B cell (primary cell): ENCODE measurements around the gene GBA3. TPM values are rescaled to one million over a fixed set of nuclear protein-coding genes. Genes with fewer than 3 reads are reported as not detected.

Experiments used
- ATAC-seq: fragments of 200-7000 bp; cut with Tn5 transposase; one replicate; pipeline ENCODE4 v1.10.0; 2021; ENCODE audit warnings: low read depth, mild to moderate bottlenecking, moderate number of reproducible peaks, moderate library complexity
- CTCF ChIA-PET: fragments of 350-600 bp; sonication (Branson Sonifier 250); formaldehyde crosslinking; loops from one replicate; lab custom pipeline; 2021; ENCODE audit warnings: antibody characterized with exemption, inconsistent platforms; lab: Charles Lee
- POLR2A ChIA-PET: fragments of 350-600 bp; sonication (Branson Sonifier 250); formaldehyde crosslinking; loops from one replicate; lab custom pipeline; 2021; ENCODE audit warnings: antibody characterized with exemption; lab: Charles Lee
- DNase-seq: peaks from one replicate; pipeline ENCODE4 v3.0.0; 2013
- H2AFZ ChIP-seq: 2 replicates; pipeline ENCODE4 v1.6.1; 2012; ENCODE audit warnings: mild to moderate bottlenecking, low read depth, low read length; ENCODE audit not compliant: insufficient read depth, poor library complexity, severe bottlenecking
- H3K27ac ChIP-seq, 2 donors: 1 replicate in 1 of 2; 2 replicates in 1 of 2; pipeline ENCODE4 v1.5.1; 2012 to 2013; ENCODE audit warnings: low read length in 2 of 2, mild to moderate bottlenecking in 2 of 2, moderate library complexity in 1 of 2
- H3K27me3 ChIP-seq, 4 experiments: fragments of 200-600 bp in 1 of 4; sonication (generic) in 1 of 4; replicated peaks in 1 of 4; 1 replicate in 2 of 4; 2 replicates in 2 of 4; pipeline versions ENCODE4 v1.6.1 to v1.7.0; 2013 to 2016; ENCODE audit warnings: low read length in 3 of 4, mild to moderate bottlenecking in 2 of 4, mixed read lengths in 1 of 4, moderate library complexity in 1 of 4; ENCODE audit not compliant: insufficient read depth in 4 of 4, control insufficient read depth in 3 of 4; ENCODE audit errors: control extremely low read depth in 1 of 4
- H3K36me3 ChIP-seq, 2 experiments: replicated peaks in 1 of 2; 1 replicate in 1 of 2; 2 replicates in 1 of 2; pipeline versions ENCODE4 v1.6.1 to v1.7.1; 2013; ENCODE audit warnings: low read length in 1 of 2; ENCODE audit not compliant: insufficient read depth in 2 of 2, control insufficient read depth in 1 of 2; ENCODE audit errors: control extremely low read depth in 1 of 2, extremely low read depth in 1 of 2
- H3K4me1 ChIP-seq, 2 donors: fragments of 200-600 bp in 1 of 2; sonication (generic) in 1 of 2; 1 replicate in 1 of 2; 2 replicates in 1 of 2; pipeline versions ENCODE4 v1.5.1 to v1.6.1; 2013 to 2017; ENCODE audit warnings: low read length in 2 of 2; ENCODE audit not compliant: control insufficient read depth in 2 of 2, insufficient read depth in 2 of 2
- H3K4me2 ChIP-seq: replicated peaks from 2 replicates; pipeline ENCODE3; 2012; ENCODE audit warnings: mild to moderate bottlenecking, low read depth, low read length; ENCODE audit not compliant: poor library complexity, severe bottlenecking
- H3K4me3 ChIP-seq, 5 experiments: fragments of 200-600 bp in 1 of 5; sonication (generic) in 1 of 5; 1 replicate in 3 of 5; 2 replicates in 2 of 5; pipeline versions ENCODE4 v1.5.1 to v1.7.0; 2011 to 2016; ENCODE audit warnings: low read length in 4 of 5, mild to moderate bottlenecking in 4 of 5, low read depth in 2 of 5, control low read depth in 1 of 5, moderate library complexity in 1 of 5; ENCODE audit not compliant: insufficient read depth in 1 of 5; ENCODE audit errors: control extremely low read depth in 1 of 5, extremely low read depth in 1 of 5
- H3K79me2 ChIP-seq: fragments of 200-600 bp; sonication (generic); one replicate; pipeline ENCODE4 v1.6.0; 2016; ENCODE audit warnings: low read length; ENCODE audit not compliant: control insufficient read depth, insufficient read depth
- H3K9ac ChIP-seq: fragments of 200-600 bp; sonication (generic); 2 replicates; pipeline ENCODE4 v1.6.1; 2017; ENCODE audit warnings: mild to moderate bottlenecking, low read length, moderate library complexity
- H3K9me3 ChIP-seq, 3 donors: one replicate each; pipeline versions ENCODE4 v1.6.1 to v1.7.1; 2013; ENCODE audit warnings: low read length in 2 of 3; ENCODE audit not compliant: control insufficient read depth in 2 of 3, insufficient read depth in 1 of 3; ENCODE audit errors: control extremely low read depth in 1 of 3
- H4K20me1 ChIP-seq: 2 replicates; pipeline ENCODE4 v1.6.0; 2012; ENCODE audit warnings: mild to moderate bottlenecking, low read length; ENCODE audit not compliant: insufficient read depth, control insufficient read depth, poor library complexity, severe bottlenecking
- H3K27ac Mint-ChIP-seq: one replicate; pipeline ENCODE4 v1.8.0; 2021; ENCODE audit warnings: mixed read lengths
- H3K27me3 Mint-ChIP-seq: one replicate; pipeline ENCODE4 v1.8.0; 2021; ENCODE audit warnings: mixed read lengths
- H3K4me1 Mint-ChIP-seq: one replicate; pipeline ENCODE4 v1.8.0; 2021; ENCODE audit warnings: mixed read lengths
- H3K4me3 Mint-ChIP-seq: one replicate; pipeline ENCODE4 v1.8.0; 2021; ENCODE audit warnings: mixed read lengths
- H3K9me3 Mint-ChIP-seq: one replicate; pipeline ENCODE4 v1.8.0; 2022; ENCODE audit warnings: mixed read lengths; ENCODE audit not compliant: insufficient read depth
- EZH2 ChIP-seq: IDR thresholded peaks from 2 replicates; pipeline ENCODE4 v1.6.1; 2012; ENCODE audit warnings: borderline replicate concordance, low read depth, mild to moderate bottlenecking, moderate library complexity, low read length; ENCODE audit not compliant: insufficient read depth, poor library complexity, severe bottlenecking
- WGBS: methylation state at CpG from one replicate; pipeline ENCODE4 v1.1.5; 2013; ENCODE audit warnings: missing lambda C conversion rate; ENCODE audit not compliant: insufficient coverage; 5-methylcytosine and 5-hydroxymethylcytosine counted together
- intact Hi-C: fragments of 100-400 bp; cut with micrococcal nuclease; formaldehyde crosslinking; loops from one replicate; pipeline ENCODE4 v1.10.0; 2022
- polyA plus RNA-seq: library from polyadenylated mRNA; depleted of rRNA; stranded (reverse); fragments of >200 nt; gene quantifications from 2 replicates; pipeline ENCODE4 v1.2.3, GENCODE V29; 2012
- total RNA-seq, 2 donors: library from RNA; stranded (reverse); fragments of 120-200 nt in 1 of 2; gene quantifications; 1 replicate in 1 of 2; 2 replicates in 1 of 2; pipeline versions ENCODE4 v1.2.3 to v1.2.4, GENCODE V29; 2013 to 2022
- TF ChIP-seq, protein P1 (sequence below): fragments of 200-600 bp; IDR thresholded peaks from one replicate; pipeline ENCODE4 v1.8.0; 2022; ENCODE audit warnings: antibody characterized with exemption, mild to moderate bottlenecking

GBA3 gene
- total and polyA plus RNA-seq, 2 donors (not counting 1 experiment from before 2014, with no cell fraction given): not detected

- DNase-seq (no peak), ATAC-seq (no peak)
- no peak overlapping the region for H2AFZ ChIP-seq
- H3K36me3 ChIP-seq: no peaks in the 10 kb centered on the region
- H3K4me3 ChIP-seq: no peak overlapping the region
- no peaks in the 10 kb centered on the region for H3K79me2 ChIP-seq
- no peaks in the 10 kb centered on the region for H3K4me1 Mint-ChIP-seq
- H3K27ac ChIP-seq: no peak overlapping the region
- H3K4me3 Mint-ChIP-seq: no peak overlapping the region
- no peaks in the 10 kb centered on the region for H3K27me3 Mint-ChIP-seq
- ChIA-PET POLR2A (no interaction called here), CTCF (no interaction called here)
- no peak overlapping the region for H3K4me2 ChIP-seq
- H3K9me3 ChIP-seq: no peaks in the 10 kb centered on the region
- H3K4me1 ChIP-seq: no peaks in the 10 kb centered on the region
- intact Hi-C loops: no loop called here
- TF ChIP-seq, protein P1, sequence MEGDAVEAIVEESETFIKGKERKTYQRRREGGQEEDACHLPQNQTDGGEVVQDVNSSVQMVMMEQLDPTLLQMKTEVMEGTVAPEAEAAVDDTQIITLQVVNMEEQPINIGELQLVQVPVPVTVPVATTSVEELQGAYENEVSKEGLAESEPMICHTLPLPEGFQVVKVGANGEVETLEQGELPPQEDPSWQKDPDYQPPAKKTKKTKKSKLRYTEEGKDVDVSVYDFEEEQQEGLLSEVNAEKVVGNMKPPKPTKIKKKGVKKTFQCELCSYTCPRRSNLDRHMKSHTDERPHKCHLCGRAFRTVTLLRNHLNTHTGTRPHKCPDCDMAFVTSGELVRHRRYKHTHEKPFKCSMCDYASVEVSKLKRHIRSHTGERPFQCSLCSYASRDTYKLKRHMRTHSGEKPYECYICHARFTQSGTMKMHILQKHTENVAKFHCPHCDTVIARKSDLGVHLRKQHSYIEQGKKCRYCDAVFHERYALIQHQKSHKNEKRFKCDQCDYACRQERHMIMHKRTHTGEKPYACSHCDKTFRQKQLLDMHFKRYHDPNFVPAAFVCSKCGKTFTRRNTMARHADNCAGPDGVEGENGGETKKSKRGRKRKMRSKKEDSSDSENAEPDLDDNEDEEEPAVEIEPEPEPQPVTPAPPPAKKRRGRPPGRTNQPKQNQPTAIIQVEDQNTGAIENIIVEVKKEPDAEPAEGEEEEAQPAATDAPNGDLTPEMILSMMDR: no peak
- no peak for TF ChIP-seq EZH2
- H3K27ac Mint-ChIP-seq: no peak overlapping the region
- H3K27me3 ChIP-seq: no peaks in the 10 kb centered on the region
- no peaks in the 10 kb centered on the region for H4K20me1 ChIP-seq
- no peaks in the 10 kb centered on the region for H3K9me3 Mint-ChIP-seq
- 92% methylated on average over 3 of the region's 5 CpGs for WGBS
- H3K9ac ChIP-seq: no peak overlapping the region
Observed at GRCh38 chr4:22794732-22795131, 102.0 kb downstream of the GBA3 start.

- Histone ChIP-seq H3K27ac (no peak overlapping the region), H3K36me3 (no peaks in the 10 kb centered on the region), H3K4me1 (no peaks in the 10 kb centered on the region), H3K4me2 (no peak overlapping the region), H3K27me3 (no peaks in the 10 kb centered on the region), H3K9me3 (peaks cover 0 to 3% (median 0%) of the 10 kb centered on the region in 3 donors), H3K4me3 (no peak overlapping the region), H3K9ac (no peak overlapping the region), H2AFZ (no peak overlapping the region), H4K20me1 (no peaks in the 10 kb centered on the region), H3K79me2 (no peaks in the 10 kb centered on the region)
- H3K4me1 Mint-ChIP-seq: no peaks in the 10 kb centered on the region
- H3K27me3 Mint-ChIP-seq: no peaks in the 10 kb centered on the region
- H3K9me3 Mint-ChIP-seq: no peaks in the 10 kb centered on the region
- CTCF ChIA-PET: no interaction called here
- H3K27ac Mint-ChIP-seq: no peak overlapping the region
- intact Hi-C loops: no loop called here
- H3K4me3 Mint-ChIP-seq: no peak overlapping the region
- TF ChIP-seq, protein P1: no peak
- TF ChIP-seq EZH2: no peak
- POLR2A ChIA-PET: no interaction called here
- DNase-seq: no peak
- ATAC-seq: no peak
Observed at GRCh38 chr4:22801391-22801790, 108.7 kb downstream of the GBA3 start.
